SKM-1 (cell line): ENCODE results near the gene LRRC28.

Source experiments
- DNase-seq: peaks from one replicate; lab custom pipeline; 2025; ENCODE audit not compliant: unreplicated experiment; lab: John Stamatoyannopoulos, UW

The LRRC28 gene

GRCh38 chr15:99249270-99249841 is 1.9 kb upstream of the LRRC28 start, which contains the start of gene TTC23:
Gene TTC23, minus strand, starts transcription at chr15:99249581. Its CDS starts 20,869 bp downstream, at chr15:99228712.
- DNase-seq, result no peak

- DNase-seq, result no peak
Observed at GRCh38 chr15:99250001-99250400, 1.3 kb upstream of the LRRC28 start.

- no peak for DNase-seq
Observed at GRCh38 chr15:99250494-99250856, 806 bp upstream of the LRRC28 start.

GRCh38 chr15:99252326-99252725 is 1.0 kb downstream of the LRRC28 start:
- no peak for DNase-seq

- DNase-seq, result no peak
Observed at GRCh38 chr15:99253381-99254090, 2.3 kb downstream of the LRRC28 start.

- no peak for DNase-seq
Observed at GRCh38 chr15:99257107-99257750, 5.9 kb downstream of the LRRC28 start.

- DNase-seq, result peak; percentile 61
Observed at GRCh38 chr15:99264125-99264524, 12.8 kb downstream of the LRRC28 start.

GRCh38 chr15:99265541-99266070 is 14.3 kb downstream of the LRRC28 start:
- no peak for DNase-seq

GRCh38 chr15:99267957-99268356 is 16.7 kb downstream of the LRRC28 start:
- DNase-seq, result no peak

GRCh38 chr15:99268431-99268830 is 17.1 kb downstream of the LRRC28 start:
- DNase-seq, result no peak

GRCh38 chr15:99273801-99274200 is 22.5 kb downstream of the LRRC28 start:
- no peak for DNase-seq

GRCh38 chr15:99275061-99275460 is 23.8 kb downstream of the LRRC28 start:
- DNase-seq, result no peak

GRCh38 chr15:99275525-99276128 is 24.3 kb downstream of the LRRC28 start:
- DNase-seq, result no peak

- no peak for DNase-seq
Observed at GRCh38 chr15:99279290-99279689, 28.0 kb downstream of the LRRC28 start.

- DNase-seq, result no peak
Observed at GRCh38 chr15:99279827-99280226, 28.5 kb downstream of the LRRC28 start.

- no peak for DNase-seq
Observed at GRCh38 chr15:99282121-99282520, 30.8 kb downstream of the LRRC28 start.

- DNase-seq, result no peak
Observed at GRCh38 chr15:99282586-99282985, 31.3 kb downstream of the LRRC28 start.

GRCh38 chr15:99283717-99284116 is 32.4 kb downstream of the LRRC28 start:
- no peak for DNase-seq

- no peak for DNase-seq
Observed at GRCh38 chr15:99291643-99292042, 40.4 kb downstream of the LRRC28 start.

GRCh38 chr15:99295840-99296239 is 44.6 kb downstream of the LRRC28 start:
- DNase-seq, result no peak

GRCh38 chr15:99296386-99296785 is 45.1 kb downstream of the LRRC28 start:
- DNase-seq, result no peak

- no peak for DNase-seq
Observed at GRCh38 chr15:99303907-99304306, 52.6 kb downstream of the LRRC28 start.
